ENCODE data around the gene RANBP2.

The RANBP2 gene

GRCh38 chr2:108786008-108786353 is 66.7 kb downstream of the RANBP2 start:
- H3K36me3 ChIP-seq (ENCODE audit: control insufficient read depth in 1 of 2, insufficient read depth in 2 of 2, low read length in 2 of 2) = peaks cover 22 to 25% of the 10 kb centered on the region in 2 donors
- H3K4me1 ChIP-seq (ENCODE audit: control insufficient read depth in 1 of 2, insufficient read depth in 2 of 2, low read length in 2 of 2) = peaks cover 5 to 8% of the 10 kb centered on the region in 2 donors
- no peaks in the 10 kb centered on the region for H3K9me3 ChIP-seq (ENCODE audit: control insufficient read depth in 1 of 2, low read length in 2 of 2)
- H3K4me3 ChIP-seq (ENCODE audit: low read depth in 1 of 2, low read length in 2 of 2) = peak overlapping the region; percentile 74 to 79
- peak overlapping the region; percentile 58 for H3K27ac ChIP-seq (ENCODE audit: low read length)
- no peaks in the 10 kb centered on the region for H3K27me3 ChIP-seq (ENCODE audit: low read depth, low read length)

- peak within 1 kb of the TSS; percentile 58 for H3K27ac ChIP-seq (ENCODE audit: low read length)
- no peaks in the 10 kb centered on the region for H3K9me3 ChIP-seq (ENCODE audit: control insufficient read depth in 1 of 2, low read length in 2 of 2)
- H3K4me1 ChIP-seq (ENCODE audit: control insufficient read depth in 1 of 2, insufficient read depth in 2 of 2, low read length in 2 of 2) = peaks cover 5 to 8% of the 10 kb centered on the region in 2 donors
- H3K27me3 ChIP-seq (ENCODE audit: low read depth, low read length) = no peaks in the 10 kb centered on the region
- peak within 1 kb of the TSS; percentile 74 to 79 for H3K4me3 ChIP-seq (ENCODE audit: low read depth in 1 of 2, low read length in 2 of 2)
- H3K36me3 ChIP-seq (ENCODE audit: control insufficient read depth in 1 of 2, insufficient read depth in 2 of 2, low read length in 2 of 2) = peaks cover 22 to 25% of the 10 kb centered on the region in 2 donors
Measured at GRCh38 chr2:108786354-108787215, 67.3 kb downstream of the RANBP2 start, which contains the start of gene CCDC138. CCDC138 (plus strand) TSS chr2:108786771; CDS start chr2:108786823, 52 bp downstream.

- H3K9me3 ChIP-seq (ENCODE audit: control insufficient read depth in 1 of 2, low read length in 2 of 2) = no peaks in the 10 kb centered on the region
- H3K4me3 ChIP-seq (ENCODE audit: low read depth in 1 of 2, low read length in 2 of 2) = peak overlapping the region; percentile 74 to 79
- peaks cover 5 to 8% of the 10 kb centered on the region in 2 donors for H3K4me1 ChIP-seq (ENCODE audit: control insufficient read depth in 1 of 2, insufficient read depth in 2 of 2, low read length in 2 of 2)
- H3K36me3 ChIP-seq (ENCODE audit: control insufficient read depth in 1 of 2, insufficient read depth in 2 of 2, low read length in 2 of 2) = peaks cover 20 to 21% of the 10 kb centered on the region in 2 donors
- H3K27me3 ChIP-seq (ENCODE audit: low read depth, low read length) = no peaks in the 10 kb centered on the region
- peak overlapping the region; percentile 16 for H3K27ac ChIP-seq (ENCODE audit: low read length)
Measured at GRCh38 chr2:108787216-108787541, 67.9 kb downstream of the RANBP2 start.

GRCh38 chr2:108803045-108803736 is 83.9 kb downstream of the RANBP2 start:
- H3K4me1 ChIP-seq (ENCODE audit: control insufficient read depth in 1 of 2, insufficient read depth in 2 of 2, low read length in 2 of 2) = no peaks in the 10 kb centered on the region
- H3K27me3 ChIP-seq (ENCODE audit: low read depth, low read length) = no peaks in the 10 kb centered on the region
- H3K9me3 ChIP-seq (ENCODE audit: control insufficient read depth in 1 of 2, low read length in 2 of 2) = no peaks in the 10 kb centered on the region
- H3K27ac ChIP-seq (ENCODE audit: low read length) = no peak overlapping the region
- no peak overlapping the region for H3K4me3 ChIP-seq (ENCODE audit: low read depth in 1 of 2, low read length in 2 of 2)
- H3K36me3 ChIP-seq (ENCODE audit: control insufficient read depth in 1 of 2, insufficient read depth in 2 of 2, low read length in 2 of 2) = peaks cover 0 to 4% of the 10 kb centered on the region in 2 donors

GRCh38 chr2:108805032-108805431 is 85.8 kb downstream of the RANBP2 start:
- no peak overlapping the region for H3K4me3 ChIP-seq (ENCODE audit: low read depth in 1 of 2, low read length in 2 of 2)
- H3K27ac ChIP-seq (ENCODE audit: low read length) = no peak overlapping the region
- H3K4me1 ChIP-seq (ENCODE audit: control insufficient read depth in 1 of 2, insufficient read depth in 2 of 2, low read length in 2 of 2) = no peaks in the 10 kb centered on the region
- peaks cover 0 to 9% of the 10 kb centered on the region in 2 donors for H3K36me3 ChIP-seq (ENCODE audit: control insufficient read depth in 1 of 2, insufficient read depth in 2 of 2, low read length in 2 of 2)
- peaks cover 0 to 4% of the 10 kb centered on the region in 2 donors for H3K9me3 ChIP-seq (ENCODE audit: control insufficient read depth in 1 of 2, low read length in 2 of 2)
- no peaks in the 10 kb centered on the region for H3K27me3 ChIP-seq (ENCODE audit: low read depth, low read length)

- peaks cover 0 to 5% of the 10 kb centered on the region in 2 donors for H3K9me3 ChIP-seq (ENCODE audit: control insufficient read depth in 1 of 2, low read length in 2 of 2)
- no peak overlapping the region for H3K27ac ChIP-seq (ENCODE audit: low read length)
- peaks cover 0 to 9% of the 10 kb centered on the region in 2 donors for H3K36me3 ChIP-seq (ENCODE audit: control insufficient read depth in 1 of 2, insufficient read depth in 2 of 2, low read length in 2 of 2)
- no peaks in the 10 kb centered on the region for H3K27me3 ChIP-seq (ENCODE audit: low read depth, low read length)
- H3K4me3 ChIP-seq (ENCODE audit: low read depth in 1 of 2, low read length in 2 of 2) = no peak overlapping the region
- H3K4me1 ChIP-seq (ENCODE audit: control insufficient read depth in 1 of 2, insufficient read depth in 2 of 2, low read length in 2 of 2) = no peaks in the 10 kb centered on the region
Measured at GRCh38 chr2:108805782-108806181, 86.5 kb downstream of the RANBP2 start.

GRCh38 chr2:108806371-108807113 is 87.3 kb downstream of the RANBP2 start:
- Histone ChIP-seq H3K9me3 (ENCODE audit: control insufficient read depth in 1 of 2, low read length in 2 of 2) (peaks cover 0 to 5% of the 10 kb centered on the region in 2 donors), H3K27ac (ENCODE audit: low read length) (no peak overlapping the region), H3K27me3 (ENCODE audit: low read depth, low read length) (no peaks in the 10 kb centered on the region), H3K4me1 (ENCODE audit: control insufficient read depth in 1 of 2, insufficient read depth in 2 of 2, low read length in 2 of 2) (no peaks in the 10 kb centered on the region), H3K36me3 (ENCODE audit: control insufficient read depth in 1 of 2, insufficient read depth in 2 of 2, low read length in 2 of 2) (peaks cover 0 to 9% of the 10 kb centered on the region in 2 donors), H3K4me3 (ENCODE audit: low read depth in 1 of 2, low read length in 2 of 2) (no peak overlapping the region)

- Histone ChIP-seq H3K4me3 (ENCODE audit: low read depth in 1 of 2, low read length in 2 of 2) (no peak overlapping the region), H3K36me3 (ENCODE audit: control insufficient read depth in 1 of 2, insufficient read depth in 2 of 2, low read length in 2 of 2) (peaks cover 0 to 14% of the 10 kb centered on the region in 2 donors)
Measured at GRCh38 chr2:108809936-108810335, 90.7 kb downstream of the RANBP2 start.

GRCh38 chr2:108810993-108811957 is 92.0 kb downstream of the RANBP2 start:
- peaks cover 0 to 5% of the 10 kb centered on the region in 2 donors for H3K9me3 ChIP-seq (ENCODE audit: control insufficient read depth in 1 of 2, low read length in 2 of 2)
- no peak overlapping the region for H3K4me3 ChIP-seq (ENCODE audit: low read depth in 1 of 2, low read length in 2 of 2)
- H3K27ac ChIP-seq (ENCODE audit: low read length) = no peak overlapping the region
- H3K36me3 ChIP-seq (ENCODE audit: control insufficient read depth in 1 of 2, insufficient read depth in 2 of 2, low read length in 2 of 2) = peaks cover 0 to 14% of the 10 kb centered on the region in 2 donors
- no peaks in the 10 kb centered on the region for H3K4me1 ChIP-seq (ENCODE audit: control insufficient read depth in 1 of 2, insufficient read depth in 2 of 2, low read length in 2 of 2)
- no peaks in the 10 kb centered on the region for H3K27me3 ChIP-seq (ENCODE audit: low read depth, low read length)

More at GRCh38 chr2:108809936-108810335, 90.7 kb downstream of the RANBP2 start:
- Histone ChIP-seq H3K9me3 (ENCODE audit: control insufficient read depth in 1 of 2, low read length in 2 of 2) (peaks cover 0 to 5% of the 10 kb centered on the region in 2 donors), H3K4me1 (ENCODE audit: control insufficient read depth in 1 of 2, insufficient read depth in 2 of 2, low read length in 2 of 2) (no peaks in the 10 kb centered on the region), H3K27ac (ENCODE audit: low read length) (no peak overlapping the region), H3K27me3 (ENCODE audit: low read depth, low read length) (no peaks in the 10 kb centered on the region)

GRCh38 chr2:108813732-108814131 is 94.5 kb downstream of the RANBP2 start:
- Histone ChIP-seq H3K36me3 (ENCODE audit: control insufficient read depth in 1 of 2, insufficient read depth in 2 of 2, low read length in 2 of 2) (peaks cover 7 to 27% of the 10 kb centered on the region in 2 donors), H3K4me1 (ENCODE audit: control insufficient read depth in 1 of 2, insufficient read depth in 2 of 2, low read length in 2 of 2) (no peaks in the 10 kb centered on the region), H3K9me3 (ENCODE audit: control insufficient read depth in 1 of 2, low read length in 2 of 2) (peaks cover 0 to 5% of the 10 kb centered on the region in 2 donors), H3K27ac (ENCODE audit: low read length) (no peak overlapping the region), H3K27me3 (ENCODE audit: low read depth, low read length) (no peaks in the 10 kb centered on the region), H3K4me3 (ENCODE audit: low read depth in 1 of 2, low read length in 2 of 2) (no peak overlapping the region)
